PC-3 (cell line): Measurements from ENCODE around the gene PPP4R3B.

ENCODE experiments used
- CTCF ChIP-seq: fragments of 300-600 bp; sonication (generic); conservative IDR thresholded peaks from 2 replicates; pipeline ENCODE4 v1.5.1; 2017; ENCODE audit warnings: antibody characterized with exemption, low read depth, mild to moderate bottlenecking, low read length
- EZH2 ChIP-seq: fragments of 300-600 bp; sonication (generic); IDR thresholded peaks from one replicate; pipeline ENCODE4 v1.6.1; 2017; ENCODE audit warnings: antibody characterized with exemption, mild to moderate bottlenecking, low read length; ENCODE audit not compliant: unreplicated experiment
- EZH2phosphoT487 ChIP-seq: fragments of 300-600 bp; sonication (generic); IDR thresholded peaks from 2 replicates; pipeline ENCODE4 v1.6.1; 2018; ENCODE audit warnings: mild to moderate bottlenecking, antibody characterized with exemption, low read length, borderline replicate concordance

- TF ChIP-seq CTCF (no peak), EZH2 (no peak), EZH2phosphoT487 (no peak)
Measured at GRCh38 chr2:55524884-55525437, 92.5 kb downstream of the PPP4R3B start.
